ENCODE measurements around the gene DSCAML1. TPM values are rescaled to one million over a fixed set of nuclear protein-coding genes. Genes with fewer than 3 reads are reported as not detected.

The DSCAML1 gene
- total and polyA plus RNA-seq, 9 of the 15 experiments (the other 6 are each of a cell fraction or from before 2014, with no cell fraction given): not detected

DNA sequence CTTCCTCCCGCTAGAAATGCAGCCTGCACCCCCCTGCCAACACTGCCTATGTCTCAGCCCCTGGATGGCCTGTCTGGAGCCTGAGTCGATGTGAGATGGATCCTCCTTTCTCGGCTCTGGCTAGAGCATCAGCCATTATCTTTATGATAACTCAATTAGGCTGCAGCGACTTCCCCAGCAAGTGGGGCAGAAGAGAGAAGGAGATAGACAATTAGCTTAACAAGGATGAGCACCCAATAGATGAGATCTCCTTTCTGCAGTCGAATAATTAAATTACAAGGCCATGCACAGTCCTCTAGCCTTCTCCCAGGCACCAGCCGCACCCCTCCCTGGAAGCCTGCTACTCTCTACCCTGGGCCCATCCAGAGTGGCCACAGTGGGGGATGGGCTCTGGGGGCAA lies 290.0 kb downstream of the DSCAML1 start:
- Histone ChIP-seq H3K4me2 (ENCODE audit: insufficient read depth, low read length) (no peak overlapping the region), H3K4me1 (replicated peaks in 1 of 2; ENCODE audit: control insufficient read depth in 2 of 2, insufficient read depth in 2 of 2, low read length in 2 of 2) (no peaks in the 10 kb centered on the region; a peak in 2 of 5 replicates), H3K79me2 (ENCODE audit: control insufficient read depth, insufficient read depth, low read length) (no peaks in the 10 kb centered on the region), H3K36me3 (ENCODE audit: control insufficient read depth, insufficient read depth, low read length) (no peaks in the 10 kb centered on the region), H3K9ac (ENCODE audit: insufficient read depth in 1 of 2, low read depth in 2 of 2, low read length in 2 of 2) (no peak overlapping the region), H2AFZ (ENCODE audit: low read depth, low read length) (no peak overlapping the region), H3K9me1 (ENCODE audit: control insufficient read depth, insufficient read depth, low read length) (no peaks in the 10 kb centered on the region), H3K27me3 (ENCODE audit: control insufficient read depth in 2 of 2, insufficient read depth in 2 of 2, low read length in 2 of 2) (peaks cover 20 to 92% of the 10 kb centered on the region in 2 experiments), H3K9me3 (replicated peaks; ENCODE audit: control insufficient read depth, insufficient read depth, low read depth, low read length) (no peaks in the 10 kb centered on the region), H3K4me3 (no peak overlapping the region), H4K20me1 (replicated peaks; ENCODE audit: control insufficient read depth, insufficient read depth, low read length) (0 out of 2 replicates have a peak, but pooled peaks cover 2% of the 10 kb centered on the region), H3K27ac (ENCODE audit: extremely low read depth, low read depth, low read length) (no peak overlapping the region)
- intact Hi-C loops (cut with micrococcal nuclease): no loop called here
- DNase-seq (ENCODE audit: extremely low read depth in 1 of 4, low spot score in 3 of 4) (no peak), FAIRE-seq (no peak), ATAC-seq (no peak)
- in situ Hi-C loops (cut with MboI): no loop called here
- BruUV-seq (replicated peaks): no TSS peak
- ChIA-PET POLR2A (no interaction called here), CTCF (ENCODE audit: low intra/inter-chr PET ratio) (no interaction called here)
- WGBS (ENCODE audit: insufficient coverage, low coverage, missing lambda C conversion rate): 0% methylated on average over 5 of the region's 6 CpGs
- TF ChIP-seq, protein P1, sequence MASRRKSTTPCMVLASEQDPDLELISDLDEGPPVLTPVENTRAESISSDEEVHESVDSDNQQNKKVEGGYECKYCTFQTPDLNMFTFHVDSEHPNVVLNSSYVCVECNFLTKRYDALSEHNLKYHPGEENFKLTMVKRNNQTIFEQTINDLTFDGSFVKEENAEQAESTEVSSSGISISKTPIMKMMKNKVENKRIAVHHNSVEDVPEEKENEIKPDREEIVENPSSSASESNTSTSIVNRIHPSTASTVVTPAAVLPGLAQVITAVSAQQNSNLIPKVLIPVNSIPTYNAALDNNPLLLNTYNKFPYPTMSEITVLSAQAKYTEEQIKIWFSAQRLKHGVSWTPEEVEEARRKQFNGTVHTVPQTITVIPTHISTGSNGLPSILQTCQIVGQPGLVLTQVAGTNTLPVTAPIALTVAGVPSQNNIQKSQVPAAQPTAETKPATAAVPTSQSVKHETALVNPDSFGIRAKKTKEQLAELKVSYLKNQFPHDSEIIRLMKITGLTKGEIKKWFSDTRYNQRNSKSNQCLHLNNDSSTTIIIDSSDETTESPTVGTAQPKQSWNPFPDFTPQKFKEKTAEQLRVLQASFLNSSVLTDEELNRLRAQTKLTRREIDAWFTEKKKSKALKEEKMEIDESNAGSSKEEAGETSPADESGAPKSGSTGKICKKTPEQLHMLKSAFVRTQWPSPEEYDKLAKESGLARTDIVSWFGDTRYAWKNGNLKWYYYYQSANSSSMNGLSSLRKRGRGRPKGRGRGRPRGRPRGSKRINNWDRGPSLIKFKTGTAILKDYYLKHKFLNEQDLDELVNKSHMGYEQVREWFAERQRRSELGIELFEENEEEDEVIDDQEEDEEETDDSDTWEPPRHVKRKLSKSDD (conservative IDR thresholded peaks at IDR 0.05; ENCODE audit: low read length): no peak
- TF ChIP-seq SMAD3 (CRISPR knock-in tag; conservative IDR thresholded peaks at IDR 0.05) (no peak), PTTG1 (tag; IDR thresholded peaks at IDR 0.05; ENCODE audit: low read depth) (no peak), LEF1 (IDR thresholded peaks at IDR 0.05) (no peak), FIP1L1 (IDR thresholded peaks at IDR 0.05; ENCODE audit: low read depth, low read length, poor library complexity, severe bottlenecking) (no peak)
- TF ChIP-seq, protein P2, sequence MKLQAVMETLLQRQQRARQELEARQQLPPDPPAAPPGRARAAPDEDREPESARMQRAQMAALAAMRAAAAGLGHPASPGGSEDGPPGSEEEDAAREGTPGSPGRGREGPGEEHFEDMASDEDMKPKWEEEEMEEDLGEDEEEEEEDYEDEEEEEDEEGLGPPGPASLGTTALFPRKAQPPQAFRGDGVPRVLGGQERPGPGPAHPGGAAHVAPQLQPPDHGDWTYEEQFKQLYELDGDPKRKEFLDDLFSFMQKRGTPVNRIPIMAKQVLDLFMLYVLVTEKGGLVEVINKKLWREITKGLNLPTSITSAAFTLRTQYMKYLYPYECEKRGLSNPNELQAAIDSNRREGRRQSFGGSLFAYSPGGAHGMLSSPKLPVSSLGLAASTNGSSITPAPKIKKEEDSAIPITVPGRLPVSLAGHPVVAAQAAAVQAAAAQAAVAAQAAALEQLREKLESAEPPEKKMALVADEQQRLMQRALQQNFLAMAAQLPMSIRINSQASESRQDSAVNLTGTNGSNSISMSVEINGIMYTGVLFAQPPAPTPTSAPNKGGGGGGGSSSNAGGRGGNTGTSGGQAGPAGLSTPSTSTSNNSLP (IDR thresholded peaks at IDR 0.05; ENCODE audit: borderline replicate concordance, low read depth, low read length): no peak
- TF ChIP-seq, protein P3, sequence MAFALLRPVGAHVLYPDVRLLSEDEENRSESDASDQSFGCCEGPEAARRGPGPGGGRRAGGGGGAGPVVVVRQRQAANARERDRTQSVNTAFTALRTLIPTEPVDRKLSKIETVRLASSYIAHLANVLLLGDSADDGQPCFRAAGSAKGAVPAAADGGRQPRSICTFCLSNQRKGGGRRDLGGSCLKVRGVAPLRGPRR (CRISPR knock-in tag; IDR thresholded peaks at IDR 0.05): no peak
- TF ChIP-seq, protein P4, sequence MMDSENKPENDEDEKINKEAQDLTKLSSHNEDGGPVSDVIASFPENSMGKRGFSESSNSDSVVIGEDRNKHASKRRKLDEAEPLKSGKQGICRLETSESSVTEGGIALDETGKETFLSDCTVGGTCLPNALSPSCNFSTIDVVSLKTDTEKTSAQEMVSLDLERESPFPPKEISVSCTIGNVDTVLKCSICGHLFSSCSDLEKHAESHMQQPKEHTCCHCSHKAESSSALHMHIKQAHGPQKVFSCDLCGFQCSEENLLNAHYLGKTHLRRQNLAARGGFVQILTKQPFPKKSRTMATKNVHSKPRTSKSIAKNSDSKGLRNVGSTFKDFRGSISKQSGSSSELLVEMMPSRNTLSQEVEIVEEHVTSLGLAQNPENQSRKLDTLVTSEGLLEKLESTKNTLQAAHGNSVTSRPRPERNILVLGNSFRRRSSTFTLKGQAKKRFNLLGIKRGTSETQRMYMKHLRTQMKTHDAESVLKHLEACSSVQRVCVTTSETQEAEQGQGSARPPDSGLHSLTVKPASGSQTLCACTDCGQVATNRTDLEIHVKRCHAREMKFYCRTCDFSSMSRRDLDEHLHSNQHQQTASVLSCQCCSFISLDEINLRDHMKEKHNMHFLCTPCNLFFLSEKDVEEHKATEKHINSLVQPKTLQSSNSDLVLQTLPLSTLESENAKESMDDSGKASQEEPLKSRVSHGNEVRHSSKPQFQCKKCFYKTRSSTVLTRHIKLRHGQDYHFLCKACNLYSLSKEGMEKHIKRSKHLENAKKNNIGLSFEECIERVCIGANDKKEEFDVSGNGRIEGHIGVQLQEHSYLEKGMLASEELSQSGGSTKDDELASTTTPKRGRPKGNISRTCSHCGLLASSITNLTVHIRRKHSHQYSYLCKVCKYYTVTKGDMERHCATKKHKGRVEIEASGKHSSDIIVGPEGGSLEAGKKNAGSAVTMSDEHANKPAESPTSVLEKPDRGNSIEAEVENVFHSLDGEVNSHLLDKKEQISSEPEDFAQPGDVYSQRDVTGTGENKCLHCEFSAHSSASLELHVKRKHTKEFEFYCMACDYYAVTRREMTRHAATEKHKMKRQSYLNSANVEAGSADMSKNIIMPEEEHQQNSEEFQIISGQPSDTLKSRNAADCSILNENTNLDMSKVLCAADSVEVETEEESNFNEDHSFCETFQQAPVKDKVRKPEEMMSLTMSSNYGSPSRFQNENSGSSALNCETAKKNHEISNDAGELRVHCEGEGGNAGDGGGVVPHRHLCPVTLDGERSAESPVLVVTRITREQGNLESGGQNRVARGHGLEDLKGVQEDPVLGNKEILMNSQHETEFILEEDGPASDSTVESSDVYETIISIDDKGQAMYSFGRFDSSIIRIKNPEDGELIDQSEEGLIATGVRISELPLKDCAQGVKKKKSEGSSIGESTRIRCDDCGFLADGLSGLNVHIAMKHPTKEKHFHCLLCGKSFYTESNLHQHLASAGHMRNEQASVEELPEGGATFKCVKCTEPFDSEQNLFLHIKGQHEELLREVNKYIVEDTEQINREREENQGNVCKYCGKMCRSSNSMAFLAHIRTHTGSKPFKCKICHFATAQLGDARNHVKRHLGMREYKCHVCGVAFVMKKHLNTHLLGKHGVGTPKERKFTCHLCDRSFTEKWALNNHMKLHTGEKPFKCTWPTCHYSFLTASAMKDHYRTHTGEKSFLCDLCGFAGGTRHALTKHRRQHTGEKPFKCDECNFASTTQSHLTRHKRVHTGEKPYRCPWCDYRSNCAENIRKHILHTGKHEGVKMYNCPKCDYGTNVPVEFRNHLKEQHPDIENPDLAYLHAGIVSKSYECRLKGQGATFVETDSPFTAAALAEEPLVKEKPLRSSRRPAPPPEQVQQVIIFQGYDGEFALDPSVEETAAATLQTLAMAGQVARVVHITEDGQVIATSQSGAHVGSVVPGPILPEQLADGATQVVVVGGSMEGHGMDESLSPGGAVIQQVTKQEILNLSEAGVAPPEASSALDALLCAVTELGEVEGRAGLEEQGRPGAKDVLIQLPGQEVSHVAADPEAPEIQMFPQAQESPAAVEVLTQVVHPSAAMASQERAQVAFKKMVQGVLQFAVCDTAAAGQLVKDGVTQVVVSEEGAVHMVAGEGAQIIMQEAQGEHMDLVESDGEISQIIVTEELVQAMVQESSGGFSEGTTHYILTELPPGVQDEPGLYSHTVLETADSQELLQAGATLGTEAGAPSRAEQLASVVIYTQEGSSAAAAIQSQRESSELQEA (IDR thresholded peaks at IDR 0.05; ENCODE audit: low read depth): no peak
- TF ChIP-seq, protein P5, sequence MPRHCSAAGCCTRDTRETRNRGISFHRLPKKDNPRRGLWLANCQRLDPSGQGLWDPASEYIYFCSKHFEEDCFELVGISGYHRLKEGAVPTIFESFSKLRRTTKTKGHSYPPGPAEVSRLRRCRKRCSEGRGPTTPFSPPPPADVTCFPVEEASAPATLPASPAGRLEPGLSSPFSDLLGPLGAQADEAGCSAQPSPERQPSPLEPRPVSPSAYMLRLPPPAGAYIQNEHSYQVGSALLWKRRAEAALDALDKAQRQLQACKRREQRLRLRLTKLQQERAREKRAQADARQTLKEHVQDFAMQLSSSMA (CRISPR knock-in tag; IDR thresholded peaks at IDR 0.05): no peak

Data from K562 (cell line).